Measurements from ENCODE around the gene CLCF1. TPM values are rescaled to one million over a fixed set of nuclear protein-coding genes. Genes with fewer than 3 reads are reported as not detected.

The CLCF1 gene
- total RNA-seq, 2 donors from 2014 or later = 1.7 to 4.0 TPM

- TF ChIP-seq, protein P1, sequence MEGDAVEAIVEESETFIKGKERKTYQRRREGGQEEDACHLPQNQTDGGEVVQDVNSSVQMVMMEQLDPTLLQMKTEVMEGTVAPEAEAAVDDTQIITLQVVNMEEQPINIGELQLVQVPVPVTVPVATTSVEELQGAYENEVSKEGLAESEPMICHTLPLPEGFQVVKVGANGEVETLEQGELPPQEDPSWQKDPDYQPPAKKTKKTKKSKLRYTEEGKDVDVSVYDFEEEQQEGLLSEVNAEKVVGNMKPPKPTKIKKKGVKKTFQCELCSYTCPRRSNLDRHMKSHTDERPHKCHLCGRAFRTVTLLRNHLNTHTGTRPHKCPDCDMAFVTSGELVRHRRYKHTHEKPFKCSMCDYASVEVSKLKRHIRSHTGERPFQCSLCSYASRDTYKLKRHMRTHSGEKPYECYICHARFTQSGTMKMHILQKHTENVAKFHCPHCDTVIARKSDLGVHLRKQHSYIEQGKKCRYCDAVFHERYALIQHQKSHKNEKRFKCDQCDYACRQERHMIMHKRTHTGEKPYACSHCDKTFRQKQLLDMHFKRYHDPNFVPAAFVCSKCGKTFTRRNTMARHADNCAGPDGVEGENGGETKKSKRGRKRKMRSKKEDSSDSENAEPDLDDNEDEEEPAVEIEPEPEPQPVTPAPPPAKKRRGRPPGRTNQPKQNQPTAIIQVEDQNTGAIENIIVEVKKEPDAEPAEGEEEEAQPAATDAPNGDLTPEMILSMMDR (IDR thresholded peaks at IDR 0.05) = no peak
- no peak for DNase-seq
- no peaks in the 10 kb centered on the region for H3K9me3 ChIP-seq
- H3K27me3 ChIP-seq = no peaks in the 10 kb centered on the region
- H3K36me3 ChIP-seq = peaks cover 17% of the 10 kb centered on the region
- intact Hi-C loops (cut with DNase I) = loop anchor here (5.0 kb wide), 1 partner anchor 113 kb away; the partner anchor contains the start of genes CDK2AP2 and PITPNM1
- H3K9ac ChIP-seq (ENCODE audit: low read depth in 2 of 2, low read length in 2 of 2) = no peak overlapping the region
- H3K4me3 ChIP-seq = no peak overlapping the region
- peaks cover 5% of the 10 kb centered on the region for H3K4me1 ChIP-seq
- no peak overlapping the region for H3K27ac ChIP-seq
Measured at GRCh38 chr11:67393990-67394389, 20.6 kb upstream of the CLCF1 start.

DNA sequence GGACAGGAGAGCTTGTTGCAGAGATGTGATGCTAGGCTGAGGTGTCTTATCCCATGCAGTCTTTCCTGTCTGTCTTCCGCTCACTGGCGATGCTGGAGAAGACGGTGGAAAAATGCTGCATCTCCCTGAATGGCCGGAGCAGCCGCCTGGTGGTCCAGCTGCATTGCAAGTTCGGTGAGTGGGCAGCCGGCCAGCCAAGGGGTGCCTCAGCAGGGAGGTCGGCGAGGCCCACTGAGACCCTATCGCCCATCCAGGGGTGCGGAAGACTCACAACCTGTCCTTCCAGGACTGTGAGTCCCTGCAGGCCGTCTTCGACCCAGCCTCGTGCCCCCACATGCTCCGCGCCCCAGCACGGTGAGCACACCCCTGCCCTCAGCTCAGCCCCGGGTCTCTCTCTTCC, 20.0 kb upstream of the CLCF1 start:
- intact Hi-C loops (cut with DNase I) = loop anchor here (5.0 kb wide), 1 partner anchor 114 kb away; the partner anchor contains the start of genes CDK2AP2 and PITPNM1

GRCh38 chr11:67392183-67392715, 18.9 kb upstream of the CLCF1 start:
- Histone ChIP-seq H3K9me3 (no peaks in the 10 kb centered on the region), H3K4me1 (peaks cover 5% of the 10 kb centered on the region), H3K27me3 (no peaks in the 10 kb centered on the region), H3K36me3 (no peaks in the 10 kb centered on the region), H3K4me3 (peak overlapping the region; percentile 81), H3K9ac (ENCODE audit: low read depth in 2 of 2, low read length in 2 of 2) (peak overlapping the region; percentile 91), H3K27ac (peak overlapping the region; percentile 81)
- TF ChIP-seq, protein P1 (IDR thresholded peaks at IDR 0.05) = no peak
- no peak for DNase-seq
- intact Hi-C loops (cut with DNase I) = loop anchor here (5.0 kb wide), 1 partner anchor 115 kb away; the partner anchor contains the start of genes CDK2AP2 and PITPNM1

More for the DNA sequence above, 20.0 kb upstream of the CLCF1 start:
- Histone ChIP-seq H3K4me1 (peaks cover 5% of the 10 kb centered on the region), H3K27me3 (no peaks in the 10 kb centered on the region), H3K36me3 (peaks cover 12% of the 10 kb centered on the region), H3K9me3 (no peaks in the 10 kb centered on the region), H3K9ac (ENCODE audit: low read depth in 2 of 2, low read length in 2 of 2) (peak overlapping the region in 1 of 2 donors; percentile 12), H3K27ac (no peak overlapping the region), H3K4me3 (no peak overlapping the region)
- DNase-seq = no peak
- TF ChIP-seq, protein P1 (IDR thresholded peaks at IDR 0.05) = no peak

DNA sequence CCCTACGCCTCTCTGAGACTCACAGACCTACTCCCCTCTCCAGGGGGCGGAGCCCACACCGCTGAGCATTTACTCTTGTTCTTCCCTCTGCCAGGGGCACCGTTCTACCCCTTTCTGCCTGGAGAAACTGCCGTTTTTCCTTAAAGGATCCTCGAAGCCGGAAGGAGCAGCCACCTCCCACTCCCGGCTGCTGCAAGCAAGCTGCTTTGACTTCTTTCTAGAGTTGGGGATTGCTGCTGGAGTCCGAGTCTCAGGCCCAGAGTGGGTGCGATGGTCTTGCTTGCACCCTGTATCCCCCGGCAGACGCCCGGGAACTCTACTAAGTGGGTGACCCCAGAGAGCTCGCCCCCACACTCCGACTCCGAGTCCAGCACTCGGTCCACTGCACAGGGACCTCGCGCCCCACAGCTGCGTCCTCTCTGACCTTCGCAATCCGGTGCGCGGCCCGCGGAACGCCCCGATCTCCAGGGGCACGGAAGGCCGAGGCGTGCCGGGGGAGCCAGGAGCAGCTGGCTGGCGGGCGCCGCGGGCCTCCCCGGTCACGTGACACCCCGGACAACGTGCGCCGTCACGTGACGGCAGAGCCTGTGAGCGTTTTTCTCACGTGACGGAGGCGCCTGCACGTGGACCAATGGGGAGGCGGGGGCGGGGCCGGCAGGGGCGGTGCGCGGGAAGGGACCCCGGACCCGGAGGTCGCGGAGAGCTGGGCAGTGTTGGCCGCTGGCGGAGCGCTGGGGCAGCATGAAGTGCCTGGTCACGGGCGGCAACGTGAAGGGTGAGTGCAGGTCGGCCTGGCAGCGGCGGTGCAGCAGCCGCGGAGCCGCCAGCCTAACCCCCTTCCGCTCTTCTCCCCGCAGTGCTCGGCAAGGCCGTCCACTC, 18.1 kb upstream of the CLCF1 start, which contains the start of gene RAD9A:
Gene RAD9A, plus strand, starts transcription at position 683 of the 879 bp plus-strand sequence. Its CDS starts 59 bp downstream, at position 742.
- H3K9ac ChIP-seq (ENCODE audit: low read depth in 2 of 2, low read length in 2 of 2) = peak within 1 kb of the TSS; percentile 91
- DNase-seq = peak; percentile 97
- no peaks in the 10 kb centered on the region for H3K27me3 ChIP-seq
- no peaks in the 10 kb centered on the region for H3K9me3 ChIP-seq
- H3K27ac ChIP-seq = peak within 1 kb of the TSS; percentile 81
- peaks cover 5% of the 10 kb centered on the region for H3K4me1 ChIP-seq
- intact Hi-C loops (cut with DNase I) = loop anchor here (5.0 kb wide), 1 partner anchor 116 kb away; the partner anchor contains the start of genes CDK2AP2 and PITPNM1
- peak within 1 kb of the TSS; percentile 81 for H3K4me3 ChIP-seq
- TF ChIP-seq, protein P1 (IDR thresholded peaks at IDR 0.05) = no peak
- H3K36me3 ChIP-seq = no peaks in the 10 kb centered on the region

DNA sequence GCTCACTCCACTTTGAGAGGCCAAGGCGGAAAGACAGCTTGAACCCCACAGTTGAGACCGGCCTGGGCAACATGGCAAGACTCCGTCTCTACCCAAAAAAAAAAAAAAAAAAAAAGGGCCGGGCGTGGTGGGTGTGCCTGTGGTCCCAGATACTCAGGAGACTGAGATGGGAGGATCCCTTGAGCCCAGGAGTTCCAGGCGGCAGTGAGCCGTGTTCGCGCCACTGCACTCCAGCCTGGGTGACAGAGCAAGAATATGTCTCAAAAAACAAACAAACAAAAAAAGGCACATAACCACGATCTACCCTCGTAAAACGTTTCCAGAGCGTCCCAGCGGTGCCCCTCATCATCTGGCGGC, 17.5 kb upstream of the CLCF1 start:
- intact Hi-C loops (cut with DNase I) = loop anchor here (5.0 kb wide), 1 partner anchor 116 kb away; the partner anchor contains the start of genes CDK2AP2 and PITPNM1
- H3K4me1 ChIP-seq = peaks cover 5% of the 10 kb centered on the region
- no peak for DNase-seq
- TF ChIP-seq, protein P1 (IDR thresholded peaks at IDR 0.05) = no peak
- H3K27me3 ChIP-seq = no peaks in the 10 kb centered on the region
- no peaks in the 10 kb centered on the region for H3K36me3 ChIP-seq
- H3K27ac ChIP-seq = peak overlapping the region; percentile 81
- H3K4me3 ChIP-seq = peak overlapping the region; percentile 81
- peak overlapping the region; percentile 81 to 91 for H3K9ac ChIP-seq (ENCODE audit: low read depth in 2 of 2, low read length in 2 of 2)
- H3K9me3 ChIP-seq = no peaks in the 10 kb centered on the region

Data from colonic mucosa (tissue), 4 donors.